Mammary epithelial cell (primary cell): ENCODE results near the gene ARHGAP4.

Experiments
- CTCF ChIP-seq, 2 donors: IDR thresholded peaks in 1 of 2; conservative IDR thresholded peaks in 1 of 2; 2 replicates each; pipeline ENCODE4 v1.5.1; 2011 to 2012; ENCODE audit warnings: inconsistent platforms in 2 of 2, low read length in 2 of 2, mild to moderate bottlenecking in 2 of 2, control low read depth in 1 of 2, low read depth in 1 of 2; ENCODE audit not compliant: insufficient read depth in 1 of 2; ENCODE audit errors: extremely low read depth in 1 of 2
- EZH2 ChIP-seq: IDR thresholded peaks from 2 replicates; pipeline ENCODE4 v1.6.1; 2012; ENCODE audit warnings: low read length, inconsistent platforms, borderline replicate concordance

DNA sequence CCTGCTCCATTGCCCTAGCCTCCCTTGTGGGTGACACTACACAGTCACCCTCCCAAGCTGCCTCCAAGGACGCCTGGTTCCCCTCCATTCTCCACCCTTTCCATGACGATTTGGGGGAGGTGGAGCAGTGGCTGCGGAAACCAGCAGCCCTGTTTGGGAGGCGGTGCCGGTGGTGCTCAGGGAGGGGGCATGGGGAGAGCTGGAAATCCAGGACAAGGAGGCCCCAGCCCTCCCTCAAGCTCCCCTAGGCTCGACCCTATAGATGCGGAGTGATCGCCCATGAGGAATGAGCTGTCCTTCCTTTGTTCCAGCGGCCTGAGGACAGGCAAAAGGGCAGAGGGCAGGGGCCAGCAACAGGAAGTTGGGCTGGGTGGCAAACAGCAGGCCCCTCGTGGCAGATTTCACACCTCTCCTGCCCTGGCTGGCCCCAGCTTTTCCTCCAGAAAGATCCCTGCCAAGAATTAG lies 22.0 kb upstream of the ARHGAP4 start:
- no peak for TF ChIP-seq EZH2
- TF ChIP-seq CTCF (conservative IDR thresholded peaks at IDR 0.05 in 1 of 2, IDR thresholded peaks at IDR 0.05 in 1 of 2; ENCODE audit: extremely low read depth in 1 of 2, insufficient read depth in 1 of 2, low read depth in 1 of 2, low read length in 2 of 2), result no peak
